ENCODE results near the gene OSCP1.

OSCP1 gene

GRCh38 chr1:36383240-36383639, 67.0 kb downstream of the OSCP1 start:
- Histone ChIP-seq H3K79me2 (ENCODE audit: control insufficient read depth, insufficient read depth, low read length) (peaks cover 55% of the 10 kb centered on the region), H3K36me3 (ENCODE audit: control insufficient read depth, insufficient read depth, low read length) (no peaks in the 10 kb centered on the region), H3K4ac (ENCODE audit: low read depth, low read length) (no peak overlapping the region), H3K27ac (ENCODE audit: low read depth, low read length) (no peak overlapping the region), H3K9ac (ENCODE audit: low read length) (no peak overlapping the region), H3K4me2 (ENCODE audit: low read length) (no peak overlapping the region), H4K5ac (ENCODE audit: low read length) (no peak overlapping the region), H3K18ac (ENCODE audit: low read length) (no peak overlapping the region), H3K79me1 (ENCODE audit: low read length) (peaks cover 22% of the 10 kb centered on the region), H2BK5ac (ENCODE audit: low read length) (no peak overlapping the region), H4K8ac (ENCODE audit: low read depth, low read length) (no peak overlapping the region), H3K4me3 (ENCODE audit: low read length) (no peak overlapping the region), H3K56ac (ENCODE audit: low read length) (peak overlapping the region; percentile 54), H2BK120ac (ENCODE audit: low read depth, low read length) (no peak overlapping the region), H2AK5ac (ENCODE audit: low read length) (no peak overlapping the region), H3K23ac (ENCODE audit: low read length) (no peak overlapping the region), H3K4me1 (ENCODE audit: control insufficient read depth, low read depth, low read length) (peaks cover 26% of the 10 kb centered on the region), H2BK15ac (replicated peaks; ENCODE audit: low read depth) (no peak overlapping the region), H3K27me3 (ENCODE audit: insufficient read depth, low read length, poor library complexity) (no peaks in the 10 kb centered on the region)
- WGBS (ENCODE audit: extremely low coverage, insufficient coverage, low lambda C conversion rate): no CpG with 5 or more reads among the region's 4 CpGs
- no peak for DNase-seq

- Histone ChIP-seq H2BK5ac (ENCODE audit: low read length) (no peak overlapping the region), H3K4ac (ENCODE audit: low read depth, low read length) (no peak overlapping the region), H3K36me3 (ENCODE audit: control insufficient read depth, insufficient read depth, low read length) (no peaks in the 10 kb centered on the region), H3K56ac (ENCODE audit: low read length) (no peak overlapping the region), H3K27ac (ENCODE audit: low read depth, low read length) (no peak overlapping the region), H3K79me1 (ENCODE audit: low read length) (peaks cover 26% of the 10 kb centered on the region), H4K5ac (ENCODE audit: low read length) (no peak overlapping the region), H2BK120ac (ENCODE audit: low read depth, low read length) (no peak overlapping the region), H3K4me1 (ENCODE audit: control insufficient read depth, low read depth, low read length) (peaks cover 23% of the 10 kb centered on the region), H3K27me3 (ENCODE audit: insufficient read depth, low read length, poor library complexity) (no peaks in the 10 kb centered on the region), H3K4me2 (ENCODE audit: low read length) (no peak overlapping the region), H2BK15ac (replicated peaks; ENCODE audit: low read depth) (no peak overlapping the region), H4K8ac (ENCODE audit: low read depth, low read length) (no peak overlapping the region), H3K23ac (ENCODE audit: low read length) (no peak overlapping the region), H3K4me3 (ENCODE audit: low read length) (no peak overlapping the region), H3K18ac (ENCODE audit: low read length) (no peak overlapping the region), H2AK5ac (ENCODE audit: low read length) (no peak overlapping the region), H3K79me2 (ENCODE audit: control insufficient read depth, insufficient read depth, low read length) (peaks cover 61% of the 10 kb centered on the region), H3K9ac (ENCODE audit: low read length) (no peak overlapping the region)
- WGBS (ENCODE audit: extremely low coverage, insufficient coverage, low lambda C conversion rate): no CpG with 5 or more reads among the region's 4 CpGs
- no peak for DNase-seq
Measured at GRCh38 chr1:36382669-36383068, 67.6 kb downstream of the OSCP1 start.

DNA sequence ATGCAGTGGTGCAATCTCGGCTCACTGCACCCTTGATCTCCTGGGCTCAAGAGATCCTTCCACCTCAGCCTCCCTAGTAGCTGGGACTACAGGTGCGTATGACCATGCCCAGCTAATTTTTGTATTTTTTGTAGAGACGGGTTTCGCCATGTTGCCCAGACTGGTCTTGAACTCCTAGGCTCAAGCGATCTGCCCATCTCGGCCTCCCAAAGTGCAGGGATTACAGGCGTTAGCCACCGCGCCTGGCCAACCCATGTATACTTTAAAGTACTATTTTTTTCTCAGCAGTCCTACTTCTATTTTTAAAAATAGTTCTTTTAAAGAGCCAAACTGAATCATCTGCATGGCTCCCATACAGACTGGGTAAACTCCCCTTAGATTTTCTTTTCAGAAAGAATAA, 68.0 kb downstream of the OSCP1 start:
- no peak overlapping the region for H4K8ac ChIP-seq (ENCODE audit: low read depth, low read length)
- no peak overlapping the region for H3K4me2 ChIP-seq (ENCODE audit: low read length)
- no CpG with 5 or more reads among the region's 9 CpGs for WGBS (ENCODE audit: extremely low coverage, insufficient coverage, low lambda C conversion rate)

GRCh38 chr1:36381405-36381804, 68.8 kb downstream of the OSCP1 start:
- no peak overlapping the region for H3K4ac ChIP-seq (ENCODE audit: low read depth, low read length)
- no peak overlapping the region for H2AK5ac ChIP-seq (ENCODE audit: low read length)
- H3K9ac ChIP-seq (ENCODE audit: low read length): no peak overlapping the region
- no peak overlapping the region for H2BK5ac ChIP-seq (ENCODE audit: low read length)
- H2BK15ac ChIP-seq (replicated peaks; ENCODE audit: low read depth): no peak overlapping the region
- no peaks in the 10 kb centered on the region for H3K27me3 ChIP-seq (ENCODE audit: insufficient read depth, low read length, poor library complexity)
- no peak overlapping the region for H2BK120ac ChIP-seq (ENCODE audit: low read depth, low read length)
- no peak overlapping the region for H3K4me3 ChIP-seq (ENCODE audit: low read length)
- no peak overlapping the region for H3K23ac ChIP-seq (ENCODE audit: low read length)
- H3K36me3 ChIP-seq (ENCODE audit: control insufficient read depth, insufficient read depth, low read length): no peaks in the 10 kb centered on the region
- no peak overlapping the region for H4K8ac ChIP-seq (ENCODE audit: low read depth, low read length)
- H3K79me1 ChIP-seq (ENCODE audit: low read length): peaks cover 28% of the 10 kb centered on the region
- peaks cover 16% of the 10 kb centered on the region for H3K4me1 ChIP-seq (ENCODE audit: control insufficient read depth, low read depth, low read length)
- H3K79me2 ChIP-seq (ENCODE audit: control insufficient read depth, insufficient read depth, low read length): peaks cover 65% of the 10 kb centered on the region
- no peak overlapping the region for H4K5ac ChIP-seq (ENCODE audit: low read length)
- DNase-seq: no peak
- no peak overlapping the region for H3K27ac ChIP-seq (ENCODE audit: low read depth, low read length)
- no peak overlapping the region for H3K18ac ChIP-seq (ENCODE audit: low read length)
- no peak overlapping the region for H3K56ac ChIP-seq (ENCODE audit: low read length)
- no peak overlapping the region for H3K4me2 ChIP-seq (ENCODE audit: low read length)
- no CpG with 5 or more reads among the region's 5 CpGs for WGBS (ENCODE audit: extremely low coverage, insufficient coverage, low lambda C conversion rate)

More for the DNA sequence above, 68.0 kb downstream of the OSCP1 start:
- DNase-seq: no peak
- no peak overlapping the region for H3K4ac ChIP-seq (ENCODE audit: low read depth, low read length)
- peaks cover 23% of the 10 kb centered on the region for H3K4me1 ChIP-seq (ENCODE audit: control insufficient read depth, low read depth, low read length)
- H2BK5ac ChIP-seq (ENCODE audit: low read length): no peak overlapping the region
- H3K23ac ChIP-seq (ENCODE audit: low read length): no peak overlapping the region
- H3K79me2 ChIP-seq (ENCODE audit: control insufficient read depth, insufficient read depth, low read length): peaks cover 64% of the 10 kb centered on the region
- no peak overlapping the region for H2BK15ac ChIP-seq (replicated peaks; ENCODE audit: low read depth)
- no peak overlapping the region for H3K27ac ChIP-seq (ENCODE audit: low read depth, low read length)
- H3K79me1 ChIP-seq (ENCODE audit: low read length): peaks cover 28% of the 10 kb centered on the region
- H3K56ac ChIP-seq (ENCODE audit: low read length): no peak overlapping the region
- no peak overlapping the region for H3K9ac ChIP-seq (ENCODE audit: low read length)
- no peak overlapping the region for H2BK120ac ChIP-seq (ENCODE audit: low read depth, low read length)
- no peaks in the 10 kb centered on the region for H3K27me3 ChIP-seq (ENCODE audit: insufficient read depth, low read length, poor library complexity)
- H4K5ac ChIP-seq (ENCODE audit: low read length): no peak overlapping the region
- no peak overlapping the region for H3K18ac ChIP-seq (ENCODE audit: low read length)
- no peak overlapping the region for H3K4me3 ChIP-seq (ENCODE audit: low read length)
- no peak overlapping the region for H2AK5ac ChIP-seq (ENCODE audit: low read length)
- no peaks in the 10 kb centered on the region for H3K36me3 ChIP-seq (ENCODE audit: control insufficient read depth, insufficient read depth, low read length)

GRCh38 chr1:36380782-36381181, 69.5 kb downstream of the OSCP1 start:
- H4K5ac ChIP-seq (ENCODE audit: low read length): no peak overlapping the region
- no peak overlapping the region for H3K56ac ChIP-seq (ENCODE audit: low read length)
- peak; percentile 12 for DNase-seq
- no peak overlapping the region for H2AK5ac ChIP-seq (ENCODE audit: low read length)
- peak overlapping the region; percentile 1 for H3K9ac ChIP-seq (ENCODE audit: low read length)
- H3K79me2 ChIP-seq (ENCODE audit: control insufficient read depth, insufficient read depth, low read length): peaks cover 71% of the 10 kb centered on the region
- H3K27ac ChIP-seq (ENCODE audit: low read depth, low read length): peak overlapping the region; percentile 41
- no peak overlapping the region for H3K23ac ChIP-seq (ENCODE audit: low read length)
- H4K8ac ChIP-seq (ENCODE audit: low read depth, low read length): no peak overlapping the region
- no peak overlapping the region for H3K18ac ChIP-seq (ENCODE audit: low read length)
- H3K36me3 ChIP-seq (ENCODE audit: control insufficient read depth, insufficient read depth, low read length): no peaks in the 10 kb centered on the region
- no peak overlapping the region for H2BK15ac ChIP-seq (replicated peaks; ENCODE audit: low read depth)
- no peak overlapping the region for H2BK5ac ChIP-seq (ENCODE audit: low read length)
- H3K4me2 ChIP-seq (ENCODE audit: low read length): no peak overlapping the region
- no peak overlapping the region for H3K4me3 ChIP-seq (ENCODE audit: low read length)
- H3K79me1 ChIP-seq (ENCODE audit: low read length): peaks cover 32% of the 10 kb centered on the region
- H3K4me1 ChIP-seq (ENCODE audit: control insufficient read depth, low read depth, low read length): peaks cover 16% of the 10 kb centered on the region
- H3K27me3 ChIP-seq (ENCODE audit: insufficient read depth, low read length, poor library complexity): no peaks in the 10 kb centered on the region
- WGBS (ENCODE audit: extremely low coverage, insufficient coverage, low lambda C conversion rate): no CpG with 5 or more reads among the region's 3 CpGs
- no peak overlapping the region for H3K4ac ChIP-seq (ENCODE audit: low read depth, low read length)
- H2BK120ac ChIP-seq (ENCODE audit: low read depth, low read length): no peak overlapping the region

GRCh38 chr1:36380143-36380619, 70.1 kb downstream of the OSCP1 start:
- H3K4me3 ChIP-seq (ENCODE audit: low read length): no peak overlapping the region
- peaks cover 70% of the 10 kb centered on the region for H3K79me2 ChIP-seq (ENCODE audit: control insufficient read depth, insufficient read depth, low read length)
- H4K8ac ChIP-seq (ENCODE audit: low read depth, low read length): no peak overlapping the region
- peak overlapping the region; percentile 41 for H3K27ac ChIP-seq (ENCODE audit: low read depth, low read length)
- H2BK120ac ChIP-seq (ENCODE audit: low read depth, low read length): no peak overlapping the region
- H3K27me3 ChIP-seq (ENCODE audit: insufficient read depth, low read length, poor library complexity): no peaks in the 10 kb centered on the region
- no peaks in the 10 kb centered on the region for H3K36me3 ChIP-seq (ENCODE audit: control insufficient read depth, insufficient read depth, low read length)
- H3K18ac ChIP-seq (ENCODE audit: low read length): no peak overlapping the region
- H3K79me1 ChIP-seq (ENCODE audit: low read length): peaks cover 32% of the 10 kb centered on the region
- peak; percentile 51 for DNase-seq
- H3K23ac ChIP-seq (ENCODE audit: low read length): no peak overlapping the region
- no peak overlapping the region for H3K4me2 ChIP-seq (ENCODE audit: low read length)
- H2BK15ac ChIP-seq (replicated peaks; ENCODE audit: low read depth): no peak overlapping the region
- H4K5ac ChIP-seq (ENCODE audit: low read length): no peak overlapping the region
- H3K4me1 ChIP-seq (ENCODE audit: control insufficient read depth, low read depth, low read length): peaks cover 16% of the 10 kb centered on the region
- H2BK5ac ChIP-seq (ENCODE audit: low read length): peak overlapping the region; percentile 22
- H2AK5ac ChIP-seq (ENCODE audit: low read length): no peak overlapping the region
- no CpG with 5 or more reads among the region's 5 CpGs for WGBS (ENCODE audit: extremely low coverage, insufficient coverage, low lambda C conversion rate)
- peak overlapping the region; percentile 13 for H3K9ac ChIP-seq (ENCODE audit: low read length)
- no peak overlapping the region for H3K4ac ChIP-seq (ENCODE audit: low read depth, low read length)
- H3K56ac ChIP-seq (ENCODE audit: low read length): no peak overlapping the region
